GM21447 (cell line): ENCODE measurements around the gene UGDH.

Source experiments
- ATAC-seq: cut with Tn5 transposase; IDR thresholded peaks from one replicate; pipeline ENCODE4 v1.9.1; 2021; ENCODE audit not compliant: unreplicated experiment

The UGDH gene

DNA sequence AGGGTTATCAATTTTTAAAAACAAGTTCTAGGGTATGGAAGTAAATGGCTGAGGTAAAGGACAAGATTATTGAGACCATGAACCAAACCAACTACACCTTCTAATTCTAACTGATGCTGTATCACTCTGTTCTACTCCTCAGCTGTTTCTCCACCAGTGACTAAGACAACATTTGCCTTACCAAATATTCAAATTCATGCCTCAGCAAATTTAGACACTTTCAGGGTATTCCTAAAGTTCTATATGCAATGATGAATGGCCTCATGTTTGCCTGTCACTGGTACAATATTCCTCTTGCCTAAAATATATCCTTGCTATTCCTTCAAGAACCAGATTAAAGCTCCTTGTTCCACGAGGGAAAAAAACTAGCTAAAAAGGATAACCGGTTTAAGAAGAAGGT lies 73.5 kb downstream of the UGDH start:
- ATAC-seq: no peak

DNA sequence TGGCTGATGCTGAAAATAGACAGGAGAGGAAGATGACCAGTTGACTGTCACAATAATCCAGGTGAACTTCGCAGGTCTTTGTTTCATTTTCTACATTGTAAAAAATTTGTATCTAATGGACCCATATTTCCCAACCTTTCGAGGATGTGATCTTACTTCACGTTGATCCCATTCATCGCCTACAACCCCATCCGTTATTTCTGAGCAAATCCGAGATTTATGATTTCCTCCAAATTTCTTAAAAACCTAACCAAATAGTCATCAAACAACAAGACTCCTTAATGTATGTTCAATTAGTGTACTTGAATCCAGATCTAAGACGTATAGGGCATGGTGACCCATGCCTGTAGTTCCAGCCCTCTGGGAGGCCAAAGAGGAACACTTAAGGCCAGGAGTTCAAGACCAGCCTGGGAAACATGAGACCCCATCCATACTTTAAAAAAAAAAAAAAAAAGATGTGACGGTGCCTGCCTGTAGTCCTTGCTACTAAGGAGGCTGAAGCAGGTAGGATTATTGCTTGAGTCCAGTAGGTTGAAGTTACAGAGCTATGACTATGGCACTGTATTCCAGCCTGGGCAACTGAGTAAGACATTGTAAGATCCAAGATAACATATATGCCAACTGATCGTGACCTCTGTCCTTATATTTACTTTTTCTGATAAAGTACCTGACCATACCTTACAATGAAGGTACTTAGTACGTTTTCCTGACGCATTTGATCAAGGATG lies 74.2 kb downstream of the UGDH start:
- ATAC-seq: no peak

DNA sequence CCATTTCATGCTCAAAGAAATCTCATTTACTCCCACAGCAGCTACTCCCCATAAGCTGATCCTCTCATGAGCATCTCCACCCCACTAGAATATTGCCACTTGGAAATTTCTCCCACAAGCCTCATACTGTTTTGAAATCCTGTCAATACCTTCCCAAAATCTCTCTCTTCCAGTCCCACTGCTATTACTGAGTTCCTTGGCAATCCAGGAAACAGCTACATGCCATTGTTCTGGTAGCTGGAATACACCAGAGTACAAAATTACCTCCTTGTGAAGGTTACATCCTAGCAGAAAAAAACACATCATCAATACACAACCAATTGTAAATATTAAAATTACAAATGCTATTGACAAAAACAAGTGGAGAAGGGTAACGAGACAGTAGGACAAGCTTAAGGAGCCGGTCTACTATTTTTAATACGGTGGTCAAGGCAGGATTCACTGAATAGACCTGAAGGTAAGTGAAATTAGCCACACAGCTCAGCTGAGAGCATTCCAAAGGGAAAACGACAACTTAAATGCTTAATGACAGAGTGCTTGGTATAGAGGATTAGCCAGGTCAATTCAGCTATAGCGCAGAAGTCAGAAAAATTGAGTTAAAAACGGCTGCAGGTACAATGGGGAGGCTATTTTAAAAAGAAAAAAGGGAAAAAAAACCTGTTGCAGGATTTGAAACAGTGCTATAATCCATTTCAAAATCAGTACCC lies 74.9 kb downstream of the UGDH start:
- no peak for ATAC-seq

DNA sequence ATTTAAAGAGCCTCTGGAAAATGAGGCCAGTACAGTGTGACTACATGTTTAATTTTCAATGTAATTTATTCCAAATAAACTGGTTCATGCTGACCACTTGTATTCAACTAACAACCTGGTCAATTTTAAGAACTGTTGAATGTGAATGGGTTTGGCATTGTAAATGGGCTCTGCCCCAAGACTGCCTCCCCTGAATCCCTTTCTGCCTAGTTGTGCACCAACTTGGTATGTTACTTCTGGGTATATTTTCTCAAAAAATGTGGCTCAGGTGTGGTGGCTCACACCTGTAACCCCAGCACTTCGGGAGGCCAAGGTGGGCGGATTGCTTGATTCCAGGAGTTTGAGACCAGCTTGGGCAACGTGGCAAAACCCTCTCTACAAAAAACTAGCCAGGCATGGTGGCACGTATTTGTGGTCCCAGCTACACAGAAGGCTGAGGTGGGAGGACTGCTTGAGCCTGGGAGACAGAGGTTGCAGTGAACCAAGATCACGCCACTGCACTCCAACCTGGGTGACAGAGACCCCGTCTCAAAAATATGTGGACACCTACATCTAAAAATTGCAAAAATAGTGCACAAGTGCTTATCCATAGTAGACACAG lies 75.7 kb downstream of the UGDH start:
- ATAC-seq: no peak

DNA sequence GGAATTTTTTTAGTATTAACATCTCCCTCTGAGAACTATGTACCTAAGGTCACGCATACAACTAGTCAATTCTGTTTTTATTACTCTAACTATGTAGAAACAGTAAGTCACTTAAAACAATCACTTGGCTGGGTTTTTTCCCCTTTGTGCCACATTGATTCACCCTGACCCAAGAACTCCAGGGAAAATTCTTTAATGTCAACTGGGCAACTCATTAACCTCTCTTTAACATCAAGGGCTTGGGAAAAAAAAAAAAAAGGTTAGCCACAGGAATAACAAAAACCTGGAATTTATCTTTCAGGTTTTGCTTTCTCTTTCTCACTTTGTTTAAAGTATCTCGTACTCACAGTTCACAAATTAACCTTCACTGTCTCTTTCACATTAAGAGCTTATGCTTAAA lies 76.6 kb downstream of the UGDH start:
- no peak for ATAC-seq
